ES-I3 (cell line): Measurements from ENCODE around the gene ZNF530.

ENCODE experiments used
- H3K36me3 ChIP-seq: 2 replicates; pipeline ENCODE4 v1.6.1; 2013; ENCODE audit warnings: mild to moderate bottlenecking, low read length, control low read depth, moderate library complexity; ENCODE audit not compliant: insufficient read depth
- H3K4me1 ChIP-seq: 2 replicates; pipeline ENCODE4 v1.6.1; 2013; ENCODE audit warnings: mild to moderate bottlenecking, control low read depth, low read length; ENCODE audit not compliant: insufficient read depth
- H3K9ac ChIP-seq: 2 replicates; pipeline ENCODE4 v1.6.1; 2013; ENCODE audit warnings: low read depth, mild to moderate bottlenecking, low read length, moderate library complexity
- H3K9me3 ChIP-seq: 2 replicates; pipeline ENCODE4 v1.6.1; 2013; ENCODE audit warnings: mild to moderate bottlenecking, low read length, moderate library complexity; ENCODE audit not compliant: control insufficient read depth, insufficient read depth

Gene ZNF530

DNA sequence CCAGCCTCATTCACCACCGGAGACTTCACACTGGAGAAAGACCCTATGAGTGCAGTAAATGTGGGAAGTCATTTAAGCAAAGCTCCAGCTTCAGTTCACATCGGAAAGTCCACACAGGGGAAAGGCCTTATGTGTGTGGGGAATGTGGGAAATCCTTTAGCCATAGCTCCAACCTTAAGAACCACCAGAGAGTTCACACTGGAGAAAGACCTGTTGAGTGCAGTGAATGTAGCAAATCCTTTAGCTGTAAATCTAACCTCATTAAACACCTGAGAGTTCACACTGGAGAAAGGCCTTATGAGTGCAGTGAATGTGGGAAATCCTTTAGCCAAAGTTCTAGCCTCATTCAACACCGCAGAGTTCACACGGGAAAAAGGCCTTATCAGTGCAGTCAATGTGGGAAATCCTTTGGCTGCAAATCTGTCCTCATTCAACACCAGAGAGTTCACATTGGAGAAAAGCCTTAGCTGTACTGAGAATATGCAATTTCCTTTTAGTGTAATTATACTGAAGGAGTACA lies 42.1 kb downstream of the ZNF530 start:
- Histone ChIP-seq H3K9ac (no peak overlapping the region), H3K4me1 (no peaks in the 10 kb centered on the region), H3K9me3 (peaks cover 15% of the 10 kb centered on the region), H3K36me3 (peaks cover 26% of the 10 kb centered on the region)

- Histone ChIP-seq H3K9me3 (peaks cover 15% of the 10 kb centered on the region), H3K36me3 (peaks cover 26% of the 10 kb centered on the region), H3K4me1 (no peaks in the 10 kb centered on the region), H3K9ac (no peak overlapping the region)
These were observed 42.8 kb downstream of the ZNF530 start for GRCh38 chr19:57642396-57643046.

DNA sequence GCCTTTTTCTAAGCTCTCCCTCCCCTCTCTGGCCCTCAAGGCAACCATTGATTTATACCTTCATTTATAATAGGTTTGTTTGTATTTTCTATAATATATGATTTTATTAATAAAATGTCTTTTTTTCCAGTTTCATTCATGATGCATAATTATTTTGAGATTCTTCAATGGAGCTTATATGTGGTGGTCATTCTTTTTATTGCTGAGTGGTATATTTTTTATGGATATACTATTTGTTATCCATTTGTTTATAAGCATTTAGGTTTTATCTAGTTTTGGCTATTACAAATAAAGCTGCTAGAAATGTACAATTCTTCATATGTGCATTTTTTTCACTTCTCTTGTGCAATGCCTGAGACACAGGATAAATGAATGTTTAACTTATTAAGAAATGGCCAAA lies 44.0 kb downstream of the ZNF530 start:
- Histone ChIP-seq H3K9me3 (peaks cover 15% of the 10 kb centered on the region), H3K9ac (no peak overlapping the region), H3K36me3 (peaks cover 26% of the 10 kb centered on the region)

DNA sequence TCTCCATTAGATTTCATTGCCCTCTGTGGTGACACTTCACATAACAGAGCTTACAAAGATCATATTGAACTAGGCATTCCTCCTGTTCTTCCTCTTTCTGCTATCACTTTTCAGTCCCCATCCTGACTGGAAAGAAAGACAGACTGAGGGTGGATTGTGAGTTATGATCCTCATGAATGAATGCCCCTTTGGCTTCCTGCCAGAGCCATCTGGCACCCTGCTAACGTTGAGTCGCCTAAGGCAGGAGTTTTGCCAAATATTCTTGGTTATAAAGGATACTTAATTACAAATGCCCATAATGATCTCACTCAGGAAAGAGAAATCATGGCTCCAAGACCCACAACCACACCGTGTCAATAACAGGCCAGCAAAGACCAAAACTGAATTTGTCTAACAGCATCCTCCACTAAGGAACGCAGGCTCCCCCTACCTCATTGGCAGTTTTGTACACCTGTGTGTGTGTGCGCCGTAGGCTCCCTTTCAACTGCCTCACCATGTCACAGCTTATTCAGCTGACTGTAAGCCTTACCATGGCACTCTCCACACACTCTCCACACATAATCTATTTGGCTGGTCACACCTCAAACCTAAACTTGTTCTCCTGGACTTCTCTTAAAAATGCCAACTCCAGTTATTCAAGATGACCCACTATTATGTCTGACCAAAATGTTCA lies 48.8 kb downstream of the ZNF530 start:
- Histone ChIP-seq H3K4me1 (no peaks in the 10 kb centered on the region), H3K9ac (no peak overlapping the region), H3K36me3 (no peaks in the 10 kb centered on the region), H3K9me3 (no peaks in the 10 kb centered on the region; the same call in 1 of the 2 replicates)

More for the DNA sequence above, 44.0 kb downstream of the ZNF530 start:
- no peaks in the 10 kb centered on the region for H3K4me1 ChIP-seq

GRCh38 chr19:57651654-57651996 lies 51.9 kb downstream of the ZNF530 start:
- no peak overlapping the region for H3K9ac ChIP-seq
- H3K4me1 ChIP-seq = no peaks in the 10 kb centered on the region
- H3K9me3 ChIP-seq = no peaks in the 10 kb centered on the region; the same call in 1 of the 2 replicates
- no peaks in the 10 kb centered on the region for H3K36me3 ChIP-seq

DNA sequence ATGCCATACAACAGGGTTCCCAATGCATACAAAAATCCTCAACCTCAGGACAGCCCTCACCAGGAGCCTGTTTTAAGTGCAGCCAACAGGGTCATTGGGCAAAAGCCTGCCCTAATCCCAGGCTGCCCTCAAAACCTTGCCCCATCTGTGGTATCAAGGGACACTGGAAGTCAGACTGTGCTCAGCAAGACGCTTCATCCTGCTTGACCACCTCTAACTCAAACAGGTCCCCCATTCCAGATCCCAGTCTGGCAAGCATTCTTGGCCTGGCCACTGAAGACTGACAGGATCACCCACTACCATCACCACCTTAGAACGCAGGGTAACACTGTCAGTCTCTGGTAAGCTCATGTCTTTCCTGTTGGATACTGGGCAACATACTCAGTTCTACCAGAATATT lies 54.0 kb downstream of the ZNF530 start:
- H3K9me3 ChIP-seq = no peaks in the 10 kb centered on the region
- H3K9ac ChIP-seq = no peak overlapping the region
- H3K36me3 ChIP-seq = no peaks in the 10 kb centered on the region
- no peaks in the 10 kb centered on the region for H3K4me1 ChIP-seq

DNA sequence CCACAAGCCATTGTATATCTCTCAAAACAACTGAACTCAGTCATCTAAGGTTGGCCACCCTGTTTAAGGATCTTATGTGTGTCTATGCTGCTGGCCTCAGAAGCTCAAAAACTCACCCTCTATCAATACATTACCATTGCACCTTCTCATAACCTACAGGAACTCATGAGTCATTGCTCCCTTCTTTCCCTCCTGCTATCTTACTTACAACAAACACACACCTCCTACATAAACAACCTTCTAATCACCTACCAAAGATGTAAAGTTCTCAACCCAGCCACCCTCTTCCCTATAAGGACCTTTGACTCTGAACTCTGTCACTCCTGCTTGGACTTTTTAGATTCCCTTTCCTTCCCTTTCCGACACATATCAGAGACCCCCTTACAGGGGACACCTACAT lies 55.8 kb downstream of the ZNF530 start:
- H3K9ac ChIP-seq = no peak overlapping the region
- H3K9me3 ChIP-seq = no peaks in the 10 kb centered on the region
- H3K4me1 ChIP-seq = no peaks in the 10 kb centered on the region
- H3K36me3 ChIP-seq = no peaks in the 10 kb centered on the region

DNA sequence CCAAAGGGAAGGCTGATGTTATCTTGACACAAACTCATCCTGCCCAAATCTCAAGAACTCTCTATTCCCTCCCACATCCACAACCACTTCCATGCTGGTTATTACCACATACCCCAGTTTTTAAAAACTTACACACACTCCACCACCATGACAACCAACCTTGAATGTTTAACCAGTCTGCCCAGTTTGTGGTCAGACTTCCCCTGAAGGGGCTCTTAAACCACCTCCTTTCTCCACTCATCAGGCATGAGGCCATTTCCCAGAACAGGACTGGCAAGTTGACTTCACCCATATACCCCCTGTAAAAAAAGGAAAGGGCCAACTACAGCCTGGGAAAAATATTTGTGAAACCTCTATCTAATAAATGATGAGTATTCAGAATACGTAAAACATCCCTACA lies 56.7 kb downstream of the ZNF530 start:
- no peaks in the 10 kb centered on the region for H3K4me1 ChIP-seq
- no peaks in the 10 kb centered on the region for H3K36me3 ChIP-seq
- H3K9me3 ChIP-seq = no peaks in the 10 kb centered on the region
- no peak overlapping the region for H3K9ac ChIP-seq
